SU-DHL-6 (cell line): Measurements from ENCODE around the gene LGR6.

Experiments
- CTCF ChIP-seq: fragments of 200-600 bp; sonication (generic); IDR thresholded peaks from one replicate; pipeline ENCODE4 v1.5.1; 2017; ENCODE audit warnings: antibody characterized with exemption, mild to moderate bottlenecking, low read length, moderate library complexity; ENCODE audit not compliant: insufficient read depth, poor library complexity, severe bottlenecking
- EZH2phosphoT487 ChIP-seq: fragments of 200-600 bp; sonication (generic), shearing (Covaris generic); conservative IDR thresholded peaks from 2 replicates; pipeline ENCODE4 v1.6.1; 2018; ENCODE audit warnings: mild to moderate bottlenecking, antibody characterized with exemption, low read length, moderate library complexity, mixed read lengths

GRCh38 chr1:202268032-202268431 is 74.4 kb downstream of the LGR6 start:
- no peak for TF ChIP-seq CTCF
- no peak for TF ChIP-seq EZH2phosphoT487
